Stimulated activated CD8-positive, alpha-beta memory T cell treated with anti-CD3 and anti-CD28 coated beads, Interleukin-15, amount 100 ng/mL, for 24 hours (primary cell): ENCODE results near the gene SSBP3.
A peak's percentile ranks its signal among the peaks of the same experiment; 100 is the strongest.
"Not testable (repeated sequence)": the region's sequence is repeated elsewhere in the genome, so short reads cannot be mapped to it uniquely, and the experiment has no call there.

Source experiments
- DNase-seq: peaks from one replicate; pipeline ENCODE4 v3.0.0-alpha.2; 2020; ENCODE audit warnings: low read depth

Gene SSBP3

GRCh38 chr1:54221113-54221834 is 184.9 kb downstream of the SSBP3 start:
- no peak for DNase-seq

- no peak for DNase-seq
Measured at GRCh38 chr1:54220004-54220811, 186.0 kb downstream of the SSBP3 start.

GRCh38 chr1:54219688-54220003 is 186.5 kb downstream of the SSBP3 start:
- DNase-seq, result no peak

- no peak for DNase-seq
Measured at GRCh38 chr1:54218883-54219687, 187.1 kb downstream of the SSBP3 start.

- no peak for DNase-seq
Measured at GRCh38 chr1:54215523-54215922, 190.7 kb downstream of the SSBP3 start.

GRCh38 chr1:54212872-54213271 is 193.3 kb downstream of the SSBP3 start:
- DNase-seq, result no peak

GRCh38 chr1:54207896-54208295 is 198.3 kb downstream of the SSBP3 start:
- not testable (repeated sequence) for DNase-seq

- DNase-seq, result no peak
Measured at GRCh38 chr1:54207287-54207686, 198.9 kb downstream of the SSBP3 start.

- no peak for DNase-seq
Measured at GRCh38 chr1:54204199-54204598, 202.0 kb downstream of the SSBP3 start.

- no peak for DNase-seq
Measured at GRCh38 chr1:54200519-54200997, 205.6 kb downstream of the SSBP3 start.

- peak; percentile 62 for DNase-seq
Measured at GRCh38 chr1:54199765-54200518, 206.3 kb downstream of the SSBP3 start, which contains the start of the genes CYB5RL and MRPL37. Gene CYB5RL (minus strand): TSS chr1:54200030. CDS start chr1:54195616, 4,414 bp downstream. Gene MRPL37 (plus strand): TSS chr1:54200167. CDS start chr1:54200244, 77 bp downstream.

GRCh38 chr1:54199151-54199764 is 206.9 kb downstream of the SSBP3 start:
- no peak for DNase-seq

GRCh38 chr1:54193453-54193852 is 212.7 kb downstream of the SSBP3 start:
- DNase-seq, result no peak

- DNase-seq, result no peak
Measured at GRCh38 chr1:54191525-54191924, 214.7 kb downstream of the SSBP3 start.

- no peak for DNase-seq
Measured at GRCh38 chr1:54190526-54190925, 215.7 kb downstream of the SSBP3 start.

GRCh38 chr1:54188291-54188690 is 217.9 kb downstream of the SSBP3 start:
- DNase-seq, result no peak

- DNase-seq, result no peak
Measured at GRCh38 chr1:54186056-54186455, 220.1 kb downstream of the SSBP3 start.

- DNase-seq, result no peak
Measured at GRCh38 chr1:54180701-54181360, 225.4 kb downstream of the SSBP3 start.

GRCh38 chr1:54178296-54179070 is 227.7 kb downstream of the SSBP3 start:
- DNase-seq, result no peak

GRCh38 chr1:54177726-54178125 is 228.5 kb downstream of the SSBP3 start:
- no peak for DNase-seq
